GM18508 (cell line): ENCODE data around the gene TMTC2.
"Not testable (repeated sequence)": the region's sequence is repeated elsewhere in the genome, so short reads cannot be mapped to it uniquely, and the experiment has no call there.

Experiments
- ATAC-seq: cut with Tn5 transposase; IDR thresholded peaks from one replicate; pipeline ENCODE4 v1.9.1; 2021; ENCODE audit warnings: moderate number of reproducible peaks; ENCODE audit not compliant: insufficient read depth, unreplicated experiment

Gene TMTC2

GRCh38 chr12:82833481-82833880 lies 146.8 kb downstream of the TMTC2 start:
- no peak for ATAC-seq

DNA sequence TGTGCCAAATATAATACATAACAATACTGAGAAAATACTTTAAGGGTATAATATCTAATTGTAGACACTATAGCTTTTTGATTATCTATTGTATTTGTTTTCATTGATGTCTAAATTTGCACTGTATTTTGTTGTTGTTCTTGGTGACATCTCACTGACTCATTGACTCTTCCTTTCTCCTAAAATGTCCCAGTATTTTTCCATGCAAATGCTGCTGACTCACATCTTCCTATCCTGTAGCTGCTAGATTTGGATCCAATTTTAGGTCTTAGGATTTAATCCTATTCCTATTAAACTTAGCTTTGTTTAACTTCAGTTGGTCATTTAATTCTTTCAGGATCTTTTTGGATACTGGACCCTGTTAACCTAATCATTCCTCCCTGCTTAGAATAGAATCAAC lies 148.5 kb downstream of the TMTC2 start:
- ATAC-seq: no peak

- ATAC-seq: no peak
Observed at GRCh38 chr12:82838131-82838551, 151.4 kb downstream of the TMTC2 start.

GRCh38 chr12:82838827-82839226 lies 152.1 kb downstream of the TMTC2 start:
- no peak for ATAC-seq

DNA sequence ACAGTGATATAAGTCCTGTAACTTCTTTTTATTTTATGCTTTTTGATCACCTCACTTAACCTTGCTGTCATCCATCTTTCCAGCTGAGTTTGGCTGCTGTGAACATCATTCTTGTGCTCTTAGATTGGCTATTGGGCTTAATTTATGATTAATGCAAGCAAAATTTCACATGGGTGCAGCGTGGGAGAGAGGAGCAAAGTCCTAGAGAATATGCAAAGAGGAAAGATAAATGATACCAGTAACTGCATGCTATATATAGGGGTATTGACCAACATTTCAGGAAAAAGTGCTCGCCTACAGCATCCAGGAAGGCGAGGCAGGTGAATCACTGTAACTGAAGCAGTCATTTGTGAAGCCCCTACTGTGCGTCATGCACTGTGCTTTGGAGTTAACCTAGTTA lies 153.1 kb downstream of the TMTC2 start:
- no peak for ATAC-seq

- ATAC-seq: no peak
Observed at GRCh38 chr12:82841487-82841904, 154.8 kb downstream of the TMTC2 start.

DNA sequence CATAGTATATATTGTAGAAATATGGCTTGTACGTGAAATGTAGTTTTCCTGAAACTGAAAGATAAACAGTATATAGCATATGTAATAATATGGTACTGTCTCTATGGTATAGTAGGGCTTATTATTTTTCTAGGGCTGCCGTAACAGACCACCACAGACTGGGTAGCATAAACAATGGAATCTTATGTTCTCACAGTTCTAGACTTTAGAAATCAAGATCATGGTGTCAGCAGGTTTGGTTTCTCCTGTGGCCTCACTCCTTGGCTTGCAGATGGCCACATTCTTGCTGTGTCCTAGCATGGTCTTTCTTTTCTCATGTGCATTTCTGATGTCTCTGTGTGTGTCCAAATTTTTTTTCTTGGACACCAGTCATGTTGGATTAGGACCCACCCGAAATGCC lies 155.8 kb downstream of the TMTC2 start:
- no peak for ATAC-seq

- ATAC-seq: not testable (repeated sequence)
Observed at GRCh38 chr12:82845076-82845475, 158.4 kb downstream of the TMTC2 start.

DNA sequence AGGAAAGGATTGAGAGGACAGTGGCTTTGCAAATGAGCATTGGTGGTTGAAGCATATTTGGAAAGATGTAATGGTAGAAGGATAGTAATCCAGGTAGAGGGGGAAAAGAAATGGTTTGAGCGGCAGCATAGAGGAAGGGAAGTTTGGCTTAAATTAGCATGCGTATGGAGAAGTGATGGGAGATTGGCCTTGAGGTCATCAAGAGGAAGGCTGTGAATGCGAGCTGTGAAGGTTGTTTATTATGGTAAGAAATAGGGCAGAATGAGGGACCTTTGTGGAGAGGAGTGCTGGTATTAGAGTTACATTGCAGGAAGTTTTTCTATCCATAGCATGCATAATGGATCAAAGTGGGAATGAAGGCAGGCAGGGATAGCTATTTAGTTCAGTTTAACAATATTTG lies 162.1 kb downstream of the TMTC2 start:
- no peak for ATAC-seq

DNA sequence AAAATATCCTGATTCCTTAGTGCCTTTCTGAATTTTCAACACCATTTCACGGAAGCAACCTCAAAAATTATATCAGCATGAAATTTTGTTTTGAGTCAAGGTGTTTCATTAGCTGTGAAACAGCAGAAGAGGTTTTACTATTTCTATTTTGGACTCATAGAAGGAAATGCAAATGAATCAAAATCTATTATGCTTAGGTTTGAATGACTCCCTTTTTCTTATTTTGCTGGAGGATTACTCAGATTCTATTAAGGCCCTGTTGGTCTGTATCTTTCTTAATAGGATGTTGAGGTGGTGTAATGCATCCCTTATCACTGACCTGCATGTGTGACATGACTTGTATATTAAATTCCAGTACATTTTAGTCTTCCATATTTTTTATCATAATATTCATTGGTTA lies 165.8 kb downstream of the TMTC2 start:
- no peak for ATAC-seq

DNA sequence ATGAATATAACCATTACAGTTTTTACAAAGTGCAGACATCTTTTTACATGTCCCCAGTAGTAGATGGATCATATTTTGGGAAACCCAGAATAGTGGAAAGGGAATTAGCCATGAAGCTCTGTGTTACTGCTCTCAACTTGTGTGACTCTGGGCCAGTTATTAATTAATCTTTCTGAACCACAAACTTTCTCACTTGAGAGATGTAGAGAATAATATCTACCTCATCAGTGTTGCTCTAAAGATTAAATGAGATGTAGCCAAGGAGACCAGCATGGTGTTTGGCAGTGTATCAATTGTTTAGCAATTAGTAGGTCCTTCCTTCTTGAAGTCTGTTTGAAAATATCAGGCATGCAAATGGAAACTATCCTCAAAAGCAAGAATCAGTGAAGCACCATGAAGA lies 169.2 kb downstream of the TMTC2 start:
- ATAC-seq: peak; percentile 91

GRCh38 chr12:82857276-82857675 lies 170.6 kb downstream of the TMTC2 start:
- ATAC-seq: no peak

DNA sequence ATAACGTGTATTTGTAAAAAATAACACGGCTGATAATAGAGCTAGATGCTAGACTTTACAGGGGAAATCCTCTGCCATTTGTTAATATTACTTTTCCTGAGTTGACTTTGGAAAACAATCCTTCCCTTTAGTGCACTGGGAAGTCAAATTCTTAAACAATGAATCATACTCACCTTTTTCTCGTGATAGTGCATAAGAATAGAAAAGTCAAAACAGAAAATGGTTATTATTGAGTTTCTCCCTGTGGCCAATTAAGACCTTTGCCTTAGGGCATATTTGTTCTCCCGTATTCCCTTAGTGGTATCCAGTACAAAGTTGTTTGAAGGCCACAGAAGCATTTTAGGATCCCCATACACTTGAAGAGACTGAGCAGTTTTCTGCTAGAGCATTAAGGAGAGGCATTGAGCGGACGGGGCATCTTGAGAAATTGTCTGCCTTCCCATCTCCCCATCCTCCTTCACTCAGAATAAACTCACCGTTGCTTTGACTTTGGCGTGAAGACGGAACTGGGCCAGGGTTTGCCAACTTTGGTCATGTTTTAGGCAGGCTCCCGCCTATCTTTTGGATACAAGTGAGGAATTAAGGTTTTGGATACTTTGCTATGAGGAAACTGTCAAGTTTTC lies 171.3 kb downstream of the TMTC2 start:
- no peak for ATAC-seq

GRCh38 chr12:82858534-82858917 lies 171.8 kb downstream of the TMTC2 start:
- no peak for ATAC-seq

- no peak for ATAC-seq
Observed at GRCh38 chr12:82862069-82862841, 175.5 kb downstream of the TMTC2 start.

DNA sequence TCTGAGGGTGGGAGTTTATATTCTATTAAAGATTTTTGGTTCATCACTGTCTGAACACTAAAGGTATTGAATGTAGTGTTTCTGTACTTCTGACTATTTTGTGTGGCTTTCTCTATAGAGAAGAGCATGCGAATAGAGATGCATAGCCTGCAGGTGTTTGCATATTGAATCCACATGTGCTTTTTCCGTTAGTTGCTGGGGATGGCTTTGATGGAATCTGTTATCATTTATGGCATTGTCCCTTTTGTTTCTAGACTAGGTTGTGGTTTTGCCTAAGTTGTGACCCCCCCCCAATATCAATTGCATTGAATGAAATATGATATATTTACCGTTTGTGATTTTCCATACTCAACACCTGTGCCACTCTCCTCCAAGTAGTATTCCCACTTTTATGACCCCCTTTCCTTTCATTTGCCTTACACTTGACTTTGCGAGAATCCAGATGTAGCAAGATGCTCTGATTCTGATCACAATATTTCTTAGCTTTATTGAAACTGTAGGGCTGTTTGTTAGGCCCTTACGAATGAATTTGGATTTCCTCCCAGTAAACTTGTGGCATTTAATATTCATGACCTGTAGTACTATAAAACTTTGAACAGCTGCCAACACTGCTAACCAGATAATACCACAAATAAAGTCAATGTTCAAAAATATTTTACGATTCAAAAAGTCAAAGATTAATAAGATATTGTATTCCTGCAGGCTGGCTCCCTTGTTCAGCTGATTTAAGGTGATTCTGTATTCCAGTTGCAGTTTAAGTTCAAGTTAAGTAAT lies 176.4 kb downstream of the TMTC2 start:
- no peak for ATAC-seq

DNA sequence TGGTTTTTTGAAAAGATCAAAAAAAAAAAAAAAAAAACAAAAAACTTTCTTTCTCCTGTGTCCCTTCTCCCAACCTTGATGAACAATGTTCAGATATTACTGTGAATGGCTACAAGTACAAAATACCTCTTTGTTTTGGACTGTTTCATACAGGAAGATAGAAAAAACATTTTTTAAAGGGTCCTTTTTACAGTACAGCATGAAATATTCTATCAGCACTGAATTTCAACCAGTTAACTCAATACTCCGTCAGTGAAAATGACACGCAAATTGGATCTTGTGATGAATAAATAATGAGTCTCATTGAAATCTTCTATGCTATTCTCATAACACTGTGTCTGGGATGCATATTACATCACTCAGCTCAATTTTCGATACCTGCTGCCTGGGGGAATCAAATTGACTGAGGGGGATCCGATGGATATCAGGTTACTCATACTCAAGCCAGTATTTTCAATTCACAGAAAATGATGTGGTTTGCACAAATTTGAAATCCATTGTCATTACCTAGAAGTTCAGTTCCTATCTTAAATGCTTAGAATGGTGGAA lies 179.6 kb downstream of the TMTC2 start:
- ATAC-seq: no peak

- ATAC-seq: no peak
Observed at GRCh38 chr12:82866946-82867345, 180.2 kb downstream of the TMTC2 start.

GRCh38 chr12:82867762-82868500 lies 181.2 kb downstream of the TMTC2 start:
- ATAC-seq: no peak

DNA sequence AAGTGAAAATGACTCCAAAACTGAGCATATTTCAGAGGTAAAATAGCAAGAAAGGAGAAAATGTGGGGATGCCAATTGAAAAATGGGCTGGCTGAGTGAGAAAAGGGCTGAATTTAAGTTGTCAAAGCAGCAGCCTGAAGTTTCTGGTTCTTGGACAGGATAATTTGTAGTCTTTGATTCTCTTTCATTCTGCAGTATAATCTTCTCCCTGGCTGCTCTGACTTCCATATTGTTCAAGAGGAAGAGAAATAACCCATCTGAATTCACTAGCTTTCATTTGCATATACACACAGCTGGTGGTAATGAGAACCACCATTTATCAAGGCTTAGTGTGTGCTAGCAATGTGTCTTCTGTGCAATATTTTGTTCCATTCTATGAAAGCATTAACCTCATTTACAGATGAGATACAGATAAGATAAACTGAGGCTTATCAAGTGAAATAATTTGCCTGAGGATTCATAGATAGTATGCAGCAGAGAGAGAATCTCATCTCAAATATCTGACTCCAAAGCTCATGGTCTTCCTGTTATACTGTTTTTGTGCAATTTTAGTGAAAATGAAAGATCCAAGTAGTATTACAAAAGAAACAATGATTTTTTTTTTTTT lies 184.2 kb downstream of the TMTC2 start:
- ATAC-seq: no peak
